CD4-positive, alpha-beta T cell treated with Interferon gamma for 1 hour (primary cell): Measurements from ENCODE around the gene HMSD.

Source experiments
- DNase-seq: peaks from one replicate; pipeline ENCODE4 v3.0.0-alpha.2; 2020

HMSD gene

GRCh38 chr18:63960891-63961290 lies 11.8 kb downstream of the HMSD start:
- DNase-seq: no peak

- DNase-seq: no peak
These were observed 12.4 kb downstream of the HMSD start for GRCh38 chr18:63961435-63961980.

GRCh38 chr18:63962137-63962536 lies 13.0 kb downstream of the HMSD start:
- no peak for DNase-seq

- DNase-seq: peak; percentile 57
These were observed 14.6 kb downstream of the HMSD start for GRCh38 chr18:63963615-63964256.

GRCh38 chr18:63964908-63965307 lies 15.8 kb downstream of the HMSD start:
- no peak for DNase-seq

GRCh38 chr18:63965716-63966330 lies 16.7 kb downstream of the HMSD start:
- no peak for DNase-seq

- DNase-seq: peak; percentile 79
These were observed 21.1 kb downstream of the HMSD start, which contains the start of gene SERPINB8 for GRCh38 chr18:63969942-63970808. TSS of gene SERPINB8 (plus strand) at chr18:63970081. CDS start at chr18:63978309, 8,228 bp downstream.

GRCh38 chr18:63970809-63971205 lies 21.7 kb downstream of the HMSD start:
- DNase-seq: no peak

- no peak for DNase-seq
These were observed 22.4 kb downstream of the HMSD start for GRCh38 chr18:63971320-63972001.

- no peak for DNase-seq
These were observed 22.9 kb downstream of the HMSD start for GRCh38 chr18:63972002-63972376.

- no peak for DNase-seq
These were observed 25.9 kb downstream of the HMSD start for GRCh38 chr18:63974991-63975390.

GRCh38 chr18:63975628-63976027 lies 26.5 kb downstream of the HMSD start:
- no peak for DNase-seq

GRCh38 chr18:63977040-63977439 lies 27.9 kb downstream of the HMSD start:
- DNase-seq: no peak

GRCh38 chr18:63979409-63979920 lies 30.4 kb downstream of the HMSD start:
- peak; percentile 19 for DNase-seq

GRCh38 chr18:63980027-63980426 lies 30.9 kb downstream of the HMSD start:
- no peak for DNase-seq

- no peak for DNase-seq
These were observed 31.9 kb downstream of the HMSD start for GRCh38 chr18:63980896-63981460.

- no peak for DNase-seq
These were observed 32.6 kb downstream of the HMSD start for GRCh38 chr18:63981719-63982118.

- no peak for DNase-seq
These were observed 33.3 kb downstream of the HMSD start for GRCh38 chr18:63982361-63982760.

GRCh38 chr18:63986885-63987284 lies 37.8 kb downstream of the HMSD start:
- DNase-seq: no peak

GRCh38 chr18:63987743-63988142 lies 38.6 kb downstream of the HMSD start:
- DNase-seq: no peak

- no peak for DNase-seq
These were observed 43.6 kb downstream of the HMSD start for GRCh38 chr18:63992751-63993150.

GRCh38 chr18:63994783-63995399 lies 45.8 kb downstream of the HMSD start:
- peak; percentile 17 for DNase-seq
